Peyer's patch (tissue), 4 donors: ENCODE measurements around the gene TP53TG3F. TPM values are rescaled to one million over a fixed set of nuclear protein-coding genes. Genes with fewer than 3 reads are reported as not detected.
"Not testable (repeated sequence)": the region's sequence is repeated elsewhere in the genome, so short reads cannot be mapped to it uniquely, and the experiment has no call there.

Experiments
- DNase-seq, 3 donors: peaks; one replicate each; pipeline ENCODE4 v3.0.0-alpha.2; 2017 to 2019
- H3K27ac ChIP-seq, 4 donors: fragments of 200-600 bp; sonication (generic); one replicate each; pipeline ENCODE4 v1.5.1; 2016 to 2019
- H3K27me3 ChIP-seq, 2 donors: fragments of 200-600 bp; sonication (generic); one replicate each; pipeline ENCODE4 v1.5.1; 2019
- H3K36me3 ChIP-seq, 3 donors: fragments of 200-600 bp; sonication (generic); one replicate each; pipeline ENCODE4 v1.5.1; 2016 to 2019
- H3K4me1 ChIP-seq, 4 donors: fragments of 200-600 bp; sonication (generic); one replicate each; pipeline ENCODE4 v1.5.1; 2016 to 2019
- H3K4me3 ChIP-seq, 4 donors: fragments of 200-600 bp; sonication (generic); 1 replicate in 3 of 4; 2 replicates in 1 of 4; pipeline ENCODE4 v1.5.1; 2016 to 2019; ENCODE audit warnings: mild to moderate bottlenecking in 1 of 4
- H3K9me3 ChIP-seq, 4 donors: fragments of 200-600 bp; sonication (generic); one replicate each; pipeline ENCODE4 v1.5.1; 2016 to 2019; ENCODE audit warnings: mild to moderate bottlenecking in 1 of 4
- small RNA-seq, 2 donors: library from RNA; depleted of rRNA; stranded (forward); fragments of <200 nt; gene quantifications; one replicate each; pipeline ENCODE3, GENCODE V24; 2016
- total RNA-seq, 4 donors: library from RNA; depleted of rRNA; stranded (reverse); fragments of >200 nt; gene quantifications; one replicate each; pipeline ENCODE4 v1.1.0, GENCODE V29; 2016

TP53TG3F gene, protein sequence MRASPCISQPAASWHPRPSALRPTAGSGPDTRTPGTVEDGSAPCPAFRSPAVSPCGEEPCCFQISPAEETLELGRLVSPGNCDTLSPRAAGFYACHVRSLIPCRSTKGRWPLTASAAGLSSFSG
- total RNA-seq, result not detected

DNA sequence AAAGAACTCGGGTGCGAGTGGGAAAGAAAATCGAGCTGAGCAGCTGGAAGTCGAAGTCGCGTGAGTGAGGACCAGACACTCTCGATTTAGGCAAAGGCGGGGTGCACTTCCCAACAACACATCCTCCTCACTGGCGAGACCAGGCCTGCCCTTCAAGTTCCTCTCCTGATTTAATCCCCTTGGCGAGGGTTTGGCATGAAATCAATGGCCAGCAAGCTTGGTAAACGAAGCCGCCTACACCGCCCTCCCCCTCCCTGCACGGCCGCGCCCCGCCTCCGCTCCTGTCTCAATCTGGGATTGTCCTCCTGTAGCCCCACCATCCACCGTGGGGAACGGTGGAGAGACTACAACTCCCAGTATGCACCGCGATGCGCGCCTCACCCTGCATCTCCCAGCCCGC is at the start of gene TP53TG3F:
TSS of gene TP53TG3F (plus strand) at position 301 of the 400 bp plus-strand sequence. CDS start at position 369, 68 bp downstream.
- not testable (repeated sequence) for DNase-seq, H3K36me3 ChIP-seq, H3K27me3 ChIP-seq, H3K9me3 ChIP-seq, H3K4me3 ChIP-seq, H3K4me1 ChIP-seq, H3K27ac ChIP-seq

DNA sequence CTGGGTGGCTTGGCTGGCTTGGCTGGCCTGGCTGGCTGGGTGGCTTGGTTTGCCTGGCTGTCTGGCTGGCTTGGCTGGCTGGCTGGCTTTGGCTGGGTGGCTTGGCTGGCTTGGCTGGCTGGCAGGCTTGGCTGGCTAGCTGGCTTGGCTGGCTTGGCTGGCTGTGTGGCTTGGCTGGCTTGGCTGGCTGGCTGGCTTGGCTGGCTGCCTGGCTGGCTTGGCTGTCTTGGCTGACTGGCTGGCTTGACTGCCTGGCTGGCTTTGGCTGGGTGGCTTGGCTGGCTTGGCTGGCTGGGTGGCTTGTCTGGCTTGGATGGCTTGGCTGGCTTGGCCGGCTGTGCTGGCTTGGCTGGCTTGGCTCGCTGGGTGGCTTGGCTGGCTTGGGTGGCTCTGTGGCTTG is 32.2 kb downstream of the TP53TG3F start:
- not testable (repeated sequence) for H3K4me3 ChIP-seq, H3K4me1 ChIP-seq, H3K36me3 ChIP-seq, DNase-seq, H3K27me3 ChIP-seq, H3K27ac ChIP-seq, H3K9me3 ChIP-seq

GRCh38 chr16:33507231-33507630 is 47.8 kb downstream of the TP53TG3F start:
- H3K4me1 ChIP-seq, H3K36me3 ChIP-seq, DNase-seq, H3K4me3 ChIP-seq, H3K9me3 ChIP-seq, H3K27ac ChIP-seq, H3K27me3 ChIP-seq: not testable (repeated sequence)

GRCh38 chr16:33509070-33509469 is 49.7 kb downstream of the TP53TG3F start:
- not testable (repeated sequence) for H3K27ac ChIP-seq, H3K27me3 ChIP-seq, H3K36me3 ChIP-seq, DNase-seq, H3K4me1 ChIP-seq, H3K9me3 ChIP-seq, H3K4me3 ChIP-seq

GRCh38 chr16:33509906-33510305 is 50.5 kb downstream of the TP53TG3F start:
- not testable (repeated sequence) for H3K27ac ChIP-seq, H3K4me1 ChIP-seq, H3K4me3 ChIP-seq, DNase-seq, H3K36me3 ChIP-seq, H3K9me3 ChIP-seq, H3K27me3 ChIP-seq

Small RNA genes within 50 kb of the gene (small RNA-seq; reads per million reads assigned to genes)
- gene AC136944.5 (0 reads per million in 2 donors), gene AC136944.6 (0 reads per million in 2 donors)

Other genes starting within 250 kb of the TP53TG3F start
- not detected for gene TP53TG3E, start 155.3 kb upstream of the TP53TG3F start, total RNA-seq
- gene TP53TG3B, start 98.8 kb upstream of the TP53TG3F start, total RNA-seq, result not detected